ENCODE results near the gene TMEM254. TPM values are rescaled to one million over a fixed set of nuclear protein-coding genes. Genes with fewer than 3 reads are reported as not detected.
A peak's percentile ranks its signal among the peaks of the same experiment; 100 is the strongest.
"Not testable (repeated sequence)": the region's sequence is repeated elsewhere in the genome, so short reads cannot be mapped to it uniquely, and the experiment has no call there.

The TMEM254 gene, protein sequence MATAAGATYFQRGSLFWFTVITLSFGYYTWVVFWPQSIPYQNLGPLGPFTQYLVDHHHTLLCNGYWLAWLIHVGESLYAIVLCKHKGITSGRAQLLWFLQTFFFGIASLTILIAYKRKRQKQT
- 16.3 TPM for polyA plus RNA-seq (ENCODE audit: insufficient read length)

DNA sequence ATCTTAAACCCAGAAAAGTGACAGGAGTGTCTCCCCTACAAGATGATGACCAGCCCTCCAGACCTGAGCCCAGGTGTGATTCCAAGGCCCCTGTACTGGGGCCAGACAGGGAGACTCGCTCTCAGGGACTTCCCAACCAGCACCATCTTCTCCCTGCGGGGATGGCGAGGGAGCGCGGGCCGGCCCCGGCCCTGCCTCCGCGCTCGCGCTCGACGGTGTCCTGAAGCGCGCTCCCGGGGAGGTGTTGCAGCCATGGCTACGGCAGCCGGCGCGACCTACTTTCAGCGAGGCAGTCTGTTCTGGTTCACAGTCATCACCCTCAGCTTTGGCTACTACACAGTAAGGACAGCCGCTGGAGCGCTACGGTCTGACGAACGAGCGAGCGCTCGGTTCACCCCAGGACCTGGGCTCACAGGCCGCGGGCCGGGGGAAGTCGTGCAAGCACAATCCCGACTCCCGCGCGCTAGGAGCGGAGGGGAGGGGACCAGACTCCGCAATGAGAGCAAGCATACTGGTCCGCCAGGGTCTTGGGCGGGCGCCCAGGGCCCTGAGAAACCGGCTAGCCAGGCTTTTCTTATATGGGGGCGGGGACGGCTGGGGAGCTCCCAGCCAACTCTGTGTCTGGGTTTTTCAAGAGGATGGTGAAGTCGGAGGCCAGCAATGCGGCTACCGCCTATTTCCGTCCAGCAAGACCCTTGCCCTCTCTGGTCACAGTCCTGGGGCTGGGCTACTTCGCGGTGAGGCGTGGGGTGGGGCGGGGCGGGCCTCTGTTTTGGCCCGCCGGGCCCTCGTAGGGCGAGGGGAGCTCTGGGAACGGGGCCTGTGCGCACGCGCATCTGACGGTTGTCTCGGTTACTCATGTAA, at the start of gene TMEM254:
Gene TMEM254, plus strand, starts transcription at position 218 of the 864 bp plus-strand sequence. Its CDS starts 35 bp downstream, at position 253.
- DNase-seq, result peak; percentile 95

DNA sequence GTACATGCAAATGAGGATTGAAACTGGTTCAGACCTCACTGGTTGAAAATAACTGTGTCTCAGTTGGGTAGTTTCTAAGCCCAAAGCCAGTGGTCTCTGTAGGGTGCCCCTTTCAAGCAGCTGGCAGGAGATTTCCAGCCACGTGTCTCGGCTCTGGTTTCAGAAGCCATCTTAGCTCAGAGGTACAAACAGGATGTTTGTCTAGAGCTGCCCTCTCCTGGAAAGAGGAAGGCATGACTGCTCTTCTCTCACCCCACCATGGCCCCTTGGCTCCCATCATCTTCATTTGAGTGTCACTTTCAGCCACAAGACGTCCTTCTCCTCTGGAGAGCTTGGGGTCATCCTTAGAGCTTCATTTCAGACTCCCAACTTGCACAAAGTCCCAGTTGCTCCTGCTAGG, 49.3 kb upstream of the TMEM254 start:
- not testable (repeated sequence) for DNase-seq

DNA sequence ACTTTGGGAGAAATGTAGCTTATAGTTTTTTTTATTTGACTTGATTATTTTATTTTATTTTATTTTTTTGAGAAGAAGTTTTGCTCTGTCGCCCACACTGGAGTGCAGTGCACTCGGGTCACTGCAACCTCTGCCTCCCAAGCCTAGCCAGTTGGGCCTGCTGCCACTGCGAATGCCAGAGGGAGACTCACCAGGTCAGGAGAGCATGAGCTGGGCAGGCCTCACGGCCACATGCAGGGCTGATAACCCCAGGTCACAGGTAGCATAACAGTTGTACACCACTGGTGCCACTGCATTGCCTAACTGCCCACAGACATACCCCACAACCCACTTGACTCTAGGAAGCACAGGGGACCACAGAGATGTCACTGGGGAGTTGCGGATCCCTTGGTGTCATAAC, 48.6 kb upstream of the TMEM254 start:
- DNase-seq, result not testable (repeated sequence)

DNA sequence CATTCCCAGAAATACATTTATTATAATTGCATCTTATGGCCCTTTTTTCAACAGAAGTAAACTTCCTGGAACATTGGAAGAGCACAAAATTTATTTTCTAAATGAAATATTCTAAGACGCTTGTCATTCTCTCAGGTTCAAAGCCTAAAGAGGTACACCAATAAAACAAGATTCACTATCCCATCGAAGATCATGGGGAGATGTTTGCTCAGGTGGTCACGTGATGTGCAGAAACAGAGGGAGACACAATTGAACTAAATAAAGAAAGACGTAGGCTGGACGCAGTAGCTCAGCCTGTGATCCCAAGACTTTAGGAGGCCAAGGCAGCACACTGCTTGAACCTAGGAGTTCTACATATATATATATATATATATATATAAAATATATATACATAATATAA, 46.0 kb upstream of the TMEM254 start:
- DNase-seq, result no peak

DNA sequence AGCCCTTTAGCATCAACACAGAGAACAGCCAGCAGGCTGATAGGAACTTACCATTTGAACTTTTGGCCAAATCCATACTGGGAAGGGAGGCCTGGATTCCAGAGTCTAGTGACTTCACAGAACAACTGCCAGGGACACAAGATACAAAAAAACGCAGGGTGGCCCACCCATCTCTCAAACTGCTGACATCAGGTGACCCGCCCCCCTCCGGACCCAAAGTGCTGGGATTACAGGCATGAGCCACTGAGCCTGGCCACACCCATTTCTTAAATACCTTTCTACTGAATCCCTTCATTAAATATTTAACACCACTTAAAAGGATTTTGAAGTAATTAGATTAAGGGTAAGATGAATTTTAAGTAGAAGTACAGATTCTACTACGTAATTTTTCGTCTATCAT, 43.7 kb upstream of the TMEM254 start:
- DNase-seq, result not testable (repeated sequence)

DNA sequence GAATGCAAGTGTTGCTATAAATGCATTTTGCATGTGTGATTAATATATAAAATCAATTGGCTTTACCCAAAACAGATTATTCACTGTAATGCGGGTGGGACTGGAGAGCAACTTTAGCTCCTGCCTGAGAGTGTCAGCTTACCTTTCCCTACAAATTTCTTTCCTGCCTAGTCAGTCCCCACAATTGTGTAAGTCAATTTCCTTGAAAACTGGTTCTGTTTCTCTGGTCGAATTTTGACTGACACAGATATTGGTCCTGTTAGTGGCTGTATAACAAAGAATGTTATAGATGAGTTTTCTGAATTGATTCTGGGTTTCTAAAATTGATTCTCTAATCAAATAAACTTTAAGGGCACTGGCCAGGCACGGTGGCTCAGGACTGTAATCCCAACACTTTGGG, 43.0 kb upstream of the TMEM254 start:
- DNase-seq, result not testable (repeated sequence)

DNA sequence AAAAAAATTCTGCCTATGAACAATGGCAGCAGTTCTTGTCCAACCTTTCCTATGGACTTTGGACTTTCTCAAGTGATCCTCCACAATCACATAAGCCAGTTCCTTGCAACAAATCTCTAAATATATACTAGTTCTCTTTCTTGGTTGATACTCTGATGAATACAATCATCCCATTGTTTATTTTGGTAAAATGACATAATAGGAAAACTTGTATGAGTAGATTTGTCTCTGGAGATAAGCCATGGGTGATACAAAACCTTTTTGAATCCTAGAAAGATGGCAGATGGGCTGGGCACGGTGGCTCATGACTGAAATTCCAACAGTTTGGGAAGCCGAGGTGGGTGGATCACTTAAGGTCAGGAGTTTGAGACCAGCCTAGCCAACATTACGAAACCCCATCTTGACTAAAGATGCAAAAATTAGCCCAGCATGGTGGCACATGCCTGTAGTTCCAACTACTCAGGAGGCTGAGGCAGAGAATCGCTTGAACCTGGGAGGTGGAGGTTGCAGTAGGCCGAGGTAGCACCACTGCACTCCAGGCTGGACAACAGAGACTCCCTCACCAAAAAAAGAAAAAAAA, 41.5 kb upstream of the TMEM254 start:
- DNase-seq, result not testable (repeated sequence)

DNA sequence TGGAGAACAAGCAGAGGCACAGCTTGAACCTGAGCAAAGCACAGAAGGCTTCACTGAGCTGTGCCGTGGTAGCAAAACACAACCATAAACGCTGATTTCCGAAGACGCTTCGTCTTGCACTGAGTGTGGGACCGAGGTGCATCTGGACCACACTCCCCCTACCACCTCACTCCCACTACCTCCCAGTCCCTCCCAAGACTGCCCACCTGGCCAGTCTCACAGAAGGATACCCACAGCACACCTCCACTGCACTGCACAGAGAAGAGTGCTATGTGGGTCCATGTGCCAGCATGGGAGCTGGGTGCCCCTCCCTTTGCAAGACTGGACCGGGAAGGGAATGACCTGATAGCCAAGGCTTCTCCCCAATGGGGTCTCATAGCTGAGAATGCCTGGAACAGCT, 40.2 kb upstream of the TMEM254 start:
- DNase-seq, result not testable (repeated sequence)

DNA sequence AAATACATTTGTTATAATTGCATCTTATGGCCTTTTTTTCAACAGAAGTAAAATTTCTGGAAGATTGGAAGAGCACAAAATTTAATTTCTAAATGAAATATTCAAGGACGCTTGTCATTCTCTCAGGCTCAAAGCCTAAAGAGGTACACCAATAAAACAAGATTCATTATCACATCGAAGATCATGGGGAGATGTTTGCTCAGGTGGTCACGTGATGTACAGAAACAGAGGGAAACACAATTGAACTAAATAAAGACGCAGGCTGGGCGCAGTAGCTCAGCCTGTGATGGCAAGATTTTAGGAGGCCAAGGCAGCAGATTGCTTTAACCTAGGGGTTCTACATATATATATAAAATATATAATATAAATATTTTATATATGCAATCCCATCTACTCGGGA, 37.3 kb upstream of the TMEM254 start:
- DNase-seq, result no peak

DNA sequence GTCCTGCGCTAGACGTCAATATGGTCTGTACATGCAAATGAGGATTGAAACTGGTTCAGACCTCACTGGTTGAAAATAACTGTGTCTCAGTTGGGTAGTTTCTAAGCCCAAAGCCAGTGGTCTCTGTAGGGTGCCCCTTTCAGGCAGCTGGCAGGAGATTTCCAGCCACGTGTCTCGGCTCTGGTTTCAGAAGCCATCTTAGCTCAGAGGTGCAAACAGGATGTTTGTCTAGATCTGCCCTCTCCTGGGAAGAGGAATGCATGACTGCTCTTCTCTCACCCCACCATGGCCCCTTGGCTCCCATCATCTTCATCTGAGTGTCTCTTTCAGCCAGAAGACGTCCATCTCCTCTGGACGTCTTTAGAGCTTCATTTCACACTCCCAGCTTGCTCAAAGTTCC, 33.5 kb upstream of the TMEM254 start:
- DNase-seq, result not testable (repeated sequence)

DNA sequence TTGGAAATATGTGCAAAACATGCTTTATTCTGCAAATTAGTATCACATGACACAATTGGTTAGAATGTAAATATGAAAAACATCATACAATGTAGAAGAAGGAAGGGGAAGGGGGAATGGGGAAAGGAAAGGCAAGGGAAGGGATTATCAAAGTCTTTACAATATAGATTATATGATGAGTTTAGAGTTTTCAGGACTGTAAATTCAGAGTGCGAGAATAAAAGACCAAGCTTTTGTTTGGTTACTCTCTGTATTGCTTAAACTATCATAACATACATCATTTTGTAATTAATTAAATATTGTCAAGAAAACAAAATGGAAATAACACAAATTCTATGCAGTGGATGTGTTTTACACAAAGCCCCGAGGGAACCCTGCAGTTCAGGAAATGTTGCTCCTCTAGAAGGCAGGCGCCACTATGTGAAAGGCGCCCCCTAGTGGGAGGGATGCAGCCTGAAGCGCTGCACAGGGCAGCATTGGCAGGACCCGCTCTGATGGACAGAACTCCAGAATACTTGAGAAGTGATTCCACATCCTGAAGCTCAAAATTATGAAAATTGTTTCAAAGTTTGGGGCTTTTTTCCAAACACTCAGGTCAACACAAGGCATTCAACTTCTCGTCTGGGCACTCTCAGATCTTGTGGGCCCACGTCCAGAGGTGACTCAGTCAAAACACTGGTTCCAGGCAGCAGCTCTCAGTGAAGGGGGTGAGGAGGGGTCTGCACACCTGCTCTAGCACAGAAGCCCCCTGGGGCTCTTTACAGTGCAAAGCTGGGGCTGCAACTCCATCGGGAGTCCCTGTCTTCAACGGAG, 31.6 kb upstream of the TMEM254 start:
- peak; percentile 51 for DNase-seq

DNA sequence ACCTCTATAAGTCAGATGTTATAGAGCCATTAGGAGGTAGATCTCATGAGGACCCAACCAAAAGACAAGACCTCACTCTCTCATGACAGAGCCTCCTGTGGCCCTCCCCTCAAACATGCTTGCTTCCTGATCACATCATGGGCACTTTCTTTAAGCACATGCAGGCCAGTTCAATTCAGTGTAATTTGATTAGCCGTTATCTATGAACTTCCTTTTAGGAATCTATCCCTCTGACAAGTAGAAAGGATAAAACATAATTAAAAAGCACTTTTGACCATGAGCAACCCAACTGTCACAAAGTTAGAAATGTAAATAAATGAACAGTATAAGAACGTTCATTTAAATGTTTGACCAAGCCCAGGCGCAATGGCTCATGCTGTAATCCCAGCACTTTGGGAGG, 27.7 kb upstream of the TMEM254 start:
- DNase-seq, result no peak

DNA sequence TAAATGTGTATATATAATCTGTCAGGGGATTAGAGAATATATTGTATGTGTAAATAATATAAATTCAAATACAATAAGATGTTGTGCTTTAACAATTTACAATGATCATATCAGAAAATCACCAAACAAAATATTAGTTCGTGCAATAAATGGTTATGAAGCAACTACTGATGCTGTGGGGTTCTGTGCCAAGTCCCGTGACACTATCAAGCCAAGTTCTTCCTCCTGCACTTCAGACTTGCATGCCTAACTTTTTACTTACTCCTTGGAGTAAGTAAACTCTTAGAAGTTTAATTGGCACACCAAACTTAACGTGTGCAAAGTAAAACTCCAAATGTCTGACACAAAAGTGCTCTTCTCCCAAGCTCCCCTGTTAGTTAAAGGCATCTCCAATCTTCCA, 26.5 kb upstream of the TMEM254 start:
- no peak for DNase-seq

DNA sequence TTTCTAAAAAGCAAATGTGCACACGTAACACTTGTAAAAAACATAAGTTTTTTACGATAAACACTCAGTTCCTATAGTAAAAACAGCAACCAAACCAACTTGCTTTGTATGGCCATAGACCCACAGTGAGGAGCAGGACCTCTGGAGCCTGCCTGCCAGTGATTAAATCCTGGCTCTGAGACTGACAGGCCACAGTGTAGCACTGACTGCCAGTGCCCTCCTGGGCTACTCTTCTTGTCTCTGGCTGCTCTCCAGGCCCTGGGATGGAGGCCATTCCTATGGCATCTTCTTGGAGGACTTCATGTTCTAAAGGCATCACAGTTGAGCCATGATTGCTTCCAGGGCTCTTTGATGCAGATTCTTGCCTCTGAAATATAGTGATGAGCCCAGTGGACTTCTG, 22.7 kb upstream of the TMEM254 start:
- DNase-seq, result no peak

DNA sequence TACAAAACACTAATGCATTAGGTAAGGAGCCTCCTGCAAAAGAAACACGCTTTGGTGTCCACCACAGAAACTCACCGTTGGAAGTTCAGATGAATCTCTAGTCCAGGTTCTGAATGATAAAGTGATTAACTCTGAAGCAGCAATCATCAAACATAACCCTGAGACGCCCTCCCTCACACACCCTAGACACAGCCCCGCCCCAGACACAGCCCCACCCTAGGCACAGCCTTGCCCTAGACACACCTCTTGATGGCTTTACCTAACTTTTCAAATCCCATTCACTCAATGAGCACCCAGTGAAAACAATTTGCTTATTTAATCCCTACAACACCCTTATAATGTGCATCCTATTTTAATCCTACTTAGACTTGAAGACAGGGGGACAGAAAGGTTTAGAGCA, 21.3 kb upstream of the TMEM254 start:
- DNase-seq, result no peak

DNA sequence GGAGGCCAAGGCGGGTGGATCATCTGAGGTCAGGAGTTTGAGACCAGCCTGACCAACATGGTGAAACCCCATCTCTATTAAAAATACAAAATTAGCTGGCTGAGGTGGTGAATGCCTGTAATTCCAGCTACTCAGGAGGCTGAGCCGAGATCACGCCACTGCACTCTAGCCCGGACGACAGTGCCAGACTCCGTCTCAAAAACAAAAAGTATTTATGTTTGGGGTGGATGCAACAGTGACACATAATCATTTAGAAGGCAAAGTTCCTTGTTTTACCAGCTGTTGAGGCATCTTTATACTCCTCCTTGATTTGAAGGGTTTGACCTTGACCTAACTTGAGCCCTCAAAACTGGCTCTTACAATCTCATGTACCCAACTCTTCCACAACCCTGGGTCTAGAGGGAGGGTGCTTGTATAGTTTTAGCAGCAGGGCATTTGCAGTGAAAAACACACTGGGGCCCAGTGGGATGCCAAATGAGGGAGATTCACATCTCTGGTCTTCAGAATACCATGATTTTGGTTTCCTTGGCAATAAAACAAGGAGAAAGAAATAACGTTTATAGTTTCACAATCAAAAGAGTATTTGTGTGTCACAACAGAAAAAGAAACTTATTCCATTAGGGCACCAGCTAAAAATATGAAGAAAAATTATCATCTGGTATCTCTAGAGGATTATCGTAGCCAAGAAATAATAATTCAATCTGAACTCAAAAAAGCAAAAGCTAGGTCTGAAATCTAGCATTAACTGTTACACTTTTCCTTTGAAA, 14.2 kb upstream of the TMEM254 start:
- no peak for DNase-seq

DNA sequence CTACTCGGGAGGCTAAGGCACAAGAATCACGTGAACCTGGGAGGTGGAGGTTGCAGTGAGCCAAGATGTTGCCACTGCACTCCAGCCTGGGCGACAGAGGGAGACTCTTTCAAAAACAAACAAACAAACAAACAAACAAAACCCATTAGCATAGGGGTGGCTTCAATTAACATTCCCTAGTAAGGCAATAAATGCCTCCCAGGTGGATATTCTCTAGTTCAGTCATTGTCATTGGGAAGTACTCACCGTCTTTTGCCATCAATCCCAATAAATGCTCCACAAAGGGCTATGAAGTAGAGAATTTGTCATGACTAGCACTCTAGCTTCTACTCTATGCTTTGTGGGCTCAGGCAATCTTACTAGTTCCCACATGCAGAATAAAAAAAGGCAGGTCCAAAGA, 11.7 kb upstream of the TMEM254 start:
- no peak for DNase-seq

DNA sequence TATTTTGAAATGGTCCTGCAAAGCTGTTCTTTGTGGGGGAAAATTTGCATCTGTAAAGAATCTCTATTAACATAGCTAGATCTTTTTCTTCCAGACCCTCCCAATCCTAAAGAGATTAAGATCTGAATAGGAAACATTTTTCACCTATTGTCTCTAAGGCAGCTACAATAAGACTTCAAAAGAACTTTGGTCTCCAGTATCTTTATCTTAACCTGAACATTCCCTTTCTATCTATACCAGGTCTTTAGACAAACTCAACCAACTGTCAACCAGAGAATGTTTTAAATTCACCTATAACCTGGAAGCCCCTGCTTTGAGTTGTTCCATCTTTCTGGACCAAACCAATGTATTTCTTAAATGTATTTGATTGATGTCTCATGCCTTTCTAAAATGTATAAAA, 10.6 kb upstream of the TMEM254 start:
- DNase-seq, result not testable (repeated sequence)

DNA sequence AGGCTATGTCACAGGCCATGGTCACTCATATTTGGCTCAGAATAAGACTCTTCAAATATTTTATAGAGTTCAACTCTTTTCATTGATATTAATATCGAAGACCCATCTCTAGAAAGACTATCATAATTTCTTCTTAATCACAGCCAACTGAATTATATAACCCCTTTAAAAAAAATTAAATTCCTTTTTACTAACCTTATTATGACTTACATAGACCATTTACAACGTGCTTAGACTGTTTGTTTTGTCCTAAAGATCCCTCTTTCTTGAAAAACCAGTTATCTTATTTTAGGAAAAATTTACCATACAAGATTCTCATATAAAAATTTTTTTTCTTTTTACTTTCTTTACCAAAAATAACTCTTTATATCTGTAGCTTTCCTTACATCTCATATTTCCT, 10.2 kb upstream of the TMEM254 start:
- no peak for DNase-seq

DNA sequence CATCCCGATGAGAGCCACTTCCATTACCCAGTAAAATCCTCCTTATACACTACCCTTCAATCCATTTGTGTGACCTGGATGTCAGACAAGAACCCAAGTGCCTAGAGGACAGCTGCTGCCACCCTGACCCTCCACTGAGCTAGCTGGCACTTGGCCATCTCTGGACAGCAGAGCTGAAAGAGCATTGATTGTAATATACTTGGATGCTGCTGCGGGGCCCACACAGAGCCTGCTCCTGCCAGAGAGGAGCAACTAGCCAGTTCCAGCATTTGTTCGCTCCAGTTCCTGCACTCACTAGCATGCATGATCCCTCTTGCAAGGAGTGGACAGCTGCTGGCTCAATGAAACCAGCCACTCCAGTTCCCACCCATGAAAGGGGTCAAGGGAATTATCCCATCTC, 8.4 kb upstream of the TMEM254 start:
- peak; percentile 31 for DNase-seq

DNA sequence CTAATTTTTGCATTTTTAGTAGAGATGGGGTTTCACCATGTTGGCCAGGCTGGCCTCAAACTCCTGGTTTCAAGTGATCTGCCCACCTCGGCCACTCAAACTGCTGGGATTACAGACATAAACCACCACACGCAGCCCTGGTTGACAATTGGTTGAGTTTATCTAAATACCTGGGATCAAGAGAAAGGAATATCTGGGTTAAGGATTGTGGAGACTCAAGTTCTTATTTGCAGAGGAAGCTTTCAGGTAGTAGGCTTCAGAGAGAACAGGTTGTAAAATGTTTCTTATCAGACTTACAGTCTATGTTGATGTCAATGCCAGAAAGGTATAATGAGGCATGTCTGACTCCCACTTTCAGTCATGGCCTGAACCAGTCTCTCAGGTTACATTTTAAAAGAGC, 5.9 kb upstream of the TMEM254 start:
- no peak for DNase-seq

DNA sequence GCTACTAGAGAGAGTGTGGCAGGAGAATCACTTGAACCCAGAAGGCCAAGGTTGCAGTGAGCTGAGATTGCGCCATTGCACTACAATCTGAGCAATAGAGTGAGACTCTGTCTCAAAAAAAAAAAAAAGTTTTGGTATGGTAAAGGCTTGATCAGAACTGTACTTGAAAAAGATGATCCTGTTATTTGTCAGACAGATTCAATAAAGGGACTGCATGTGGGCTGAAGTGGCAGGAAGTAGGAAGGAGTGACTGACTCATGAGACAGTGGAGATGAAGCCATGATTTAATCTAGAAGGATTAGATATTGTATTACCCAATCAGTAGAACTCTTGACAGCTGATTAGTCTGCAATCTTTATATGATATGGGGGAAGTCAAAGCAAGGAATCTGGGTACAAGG, 2.7 kb upstream of the TMEM254 start:
- DNase-seq, result no peak
